Effector memory CD4-positive, alpha-beta T cell (primary cell): Measurements from ENCODE around the gene NPVF.

Source experiments
- DNase-seq, 3 donors: peaks; one replicate each; pipeline ENCODE4 v3.0.0-alpha.2; 2020
- H3K27ac ChIP-seq: 2 replicates; pipeline ENCODE4 v1.7.0; 2013; ENCODE audit warnings: mild to moderate bottlenecking, low read length, moderate library complexity; ENCODE audit not compliant: insufficient read depth, poor library complexity, severe bottlenecking
- H3K27me3 ChIP-seq: replicated peaks from 2 replicates; pipeline ENCODE4 v1.7.0; 2013; ENCODE audit warnings: mild to moderate bottlenecking, low read length; ENCODE audit not compliant: insufficient read depth, control insufficient read depth, poor library complexity, severe bottlenecking
- H3K36me3 ChIP-seq: 2 replicates; pipeline ENCODE4 v1.7.0; 2013; ENCODE audit warnings: mild to moderate bottlenecking, low read length, moderate library complexity; ENCODE audit not compliant: control insufficient read depth, insufficient read depth
- H3K4me1 ChIP-seq: 2 replicates; pipeline ENCODE4 v1.7.0; 2013; ENCODE audit warnings: low read length, mild to moderate bottlenecking; ENCODE audit not compliant: control insufficient read depth, insufficient read depth, poor library complexity, severe bottlenecking
- H3K4me3 ChIP-seq: 2 replicates; pipeline ENCODE4 v1.7.0; 2013; ENCODE audit warnings: low read length, low read depth, mild to moderate bottlenecking; ENCODE audit not compliant: insufficient read depth, poor library complexity, severe bottlenecking
- H3K9me3 ChIP-seq: 2 replicates; pipeline ENCODE4 v1.7.0; 2013; ENCODE audit warnings: mild to moderate bottlenecking, low read length, moderate library complexity; ENCODE audit not compliant: control insufficient read depth

NPVF gene

DNA sequence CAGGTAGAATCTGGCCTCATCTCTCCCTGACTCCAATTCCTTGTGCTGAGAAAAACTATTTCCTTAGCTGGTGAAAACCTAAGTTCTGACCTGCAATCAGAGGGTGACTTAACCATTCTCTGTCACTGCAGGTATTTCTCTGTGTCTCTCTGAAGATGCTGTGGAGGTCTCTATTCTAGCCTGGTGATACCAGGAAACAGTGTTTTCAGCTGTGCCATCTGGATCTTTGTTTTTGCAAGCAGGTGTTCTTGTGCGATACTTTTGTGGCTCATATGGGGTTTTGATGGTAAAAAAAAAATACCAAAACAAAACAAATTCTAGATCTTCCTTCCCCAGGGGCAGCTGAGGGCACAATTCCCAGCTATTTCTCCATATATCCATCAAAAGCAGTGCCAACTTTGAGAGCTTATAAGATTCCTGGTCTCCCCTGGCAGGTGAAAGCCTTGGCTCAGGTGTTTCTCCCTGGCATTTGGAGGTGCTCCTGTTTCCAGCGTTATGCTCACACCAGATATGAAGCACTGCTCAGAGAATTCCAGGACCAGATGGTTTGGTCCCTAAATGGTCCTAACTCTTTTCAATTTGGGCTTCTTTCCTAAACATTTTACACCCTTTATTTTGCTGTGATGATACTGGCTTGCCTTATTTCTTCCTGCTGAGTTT, 9.9 kb upstream of the NPVF start:
- H3K9me3 ChIP-seq, result no peaks in the 10 kb centered on the region
- no peaks in the 10 kb centered on the region for H3K27me3 ChIP-seq
- H3K36me3 ChIP-seq, result no peaks in the 10 kb centered on the region
- H3K4me3 ChIP-seq, result no peak overlapping the region
- no peaks in the 10 kb centered on the region for H3K4me1 ChIP-seq
- no peak for DNase-seq
- H3K27ac ChIP-seq, result no peak overlapping the region

DNA sequence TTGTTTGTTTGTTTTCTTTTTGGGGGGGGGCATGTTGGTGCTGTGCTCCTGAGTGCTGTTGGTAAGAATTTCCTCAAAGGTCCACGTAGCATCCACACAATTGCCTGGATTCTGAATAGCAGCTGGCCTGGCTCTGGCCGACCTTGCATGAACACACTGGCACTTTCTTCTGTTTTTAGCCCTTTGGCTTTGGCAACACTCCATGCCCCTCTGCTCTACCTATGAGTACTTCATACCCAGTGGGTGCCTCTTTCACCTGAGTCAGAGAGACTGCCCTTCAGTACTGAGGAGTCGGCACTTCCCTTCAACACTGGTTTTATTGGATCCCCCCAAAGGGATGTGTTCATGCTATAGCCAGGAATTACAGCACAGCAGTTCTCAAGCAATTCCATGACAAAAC, 7.2 kb upstream of the NPVF start:
- no peaks in the 10 kb centered on the region for H3K4me1 ChIP-seq
- no peaks in the 10 kb centered on the region for H3K36me3 ChIP-seq
- no peak overlapping the region for H3K4me3 ChIP-seq
- H3K27me3 ChIP-seq, result no peaks in the 10 kb centered on the region
- no peaks in the 10 kb centered on the region for H3K9me3 ChIP-seq
- H3K27ac ChIP-seq, result no peak overlapping the region
- no peak for DNase-seq

DNA sequence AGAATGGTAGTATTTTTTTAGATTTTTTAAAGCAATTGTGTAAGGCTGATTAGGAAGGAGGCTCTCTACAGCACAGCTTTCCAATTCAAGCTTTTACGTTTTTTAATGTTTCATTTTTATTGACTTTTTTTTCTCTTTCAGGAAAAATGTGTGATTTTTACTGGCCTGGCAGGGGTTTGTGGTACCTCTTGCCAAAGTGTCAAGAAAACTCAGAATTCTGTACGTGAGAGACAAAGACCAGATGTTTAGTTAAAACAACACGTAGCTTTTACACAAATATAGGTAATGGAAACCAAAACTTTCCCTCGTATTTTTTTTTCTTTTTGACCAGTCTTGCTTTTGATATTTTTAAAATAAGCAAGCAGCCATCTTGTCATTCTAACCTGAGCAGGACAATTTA, 6.0 kb upstream of the NPVF start:
- no peak overlapping the region for H3K4me3 ChIP-seq

GRCh38 chr7:25223206-25223605, 5.1 kb downstream of the NPVF start:
- H3K4me3 ChIP-seq, result no peak overlapping the region
- no peaks in the 10 kb centered on the region for H3K4me1 ChIP-seq
- DNase-seq, result no peak
- no peaks in the 10 kb centered on the region for H3K9me3 ChIP-seq
- no peak overlapping the region for H3K27ac ChIP-seq
- peaks cover 2% of the 10 kb centered on the region for H3K27me3 ChIP-seq
- H3K36me3 ChIP-seq, result no peaks in the 10 kb centered on the region

More for the DNA sequence above, 6.0 kb upstream of the NPVF start:
- Histone ChIP-seq H3K4me1 (no peaks in the 10 kb centered on the region), H3K27ac (no peak overlapping the region), H3K9me3 (no peaks in the 10 kb centered on the region), H3K36me3 (no peaks in the 10 kb centered on the region), H3K27me3 (no peaks in the 10 kb centered on the region)
- no peak for DNase-seq

DNA sequence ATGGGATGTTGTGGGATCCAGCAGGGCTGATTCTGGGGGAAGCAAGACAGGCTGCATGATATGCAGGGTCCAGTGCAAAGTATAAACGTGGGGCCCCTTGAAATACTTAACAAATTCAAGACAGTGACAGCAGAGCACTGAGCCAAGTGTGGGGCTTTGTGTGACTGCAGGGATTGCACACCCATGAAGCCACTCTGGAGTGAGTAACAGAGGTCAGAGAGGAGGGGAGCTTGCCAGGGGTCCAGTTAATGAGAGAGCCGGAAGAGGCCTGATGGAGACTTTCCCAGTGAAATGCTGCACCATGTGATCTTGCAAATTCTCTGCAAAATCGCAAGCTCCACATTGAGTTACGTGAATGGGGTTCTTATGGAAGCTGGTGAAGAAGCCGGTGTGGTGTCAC, 5.6 kb downstream of the NPVF start:
- no peak for DNase-seq
- Histone ChIP-seq H3K4me1 (no peaks in the 10 kb centered on the region), H3K27ac (no peak overlapping the region), H3K27me3 (peaks cover 2% of the 10 kb centered on the region), H3K4me3 (no peak overlapping the region), H3K36me3 (no peaks in the 10 kb centered on the region), H3K9me3 (no peaks in the 10 kb centered on the region)

- H3K9me3 ChIP-seq, result no peaks in the 10 kb centered on the region
- H3K27me3 ChIP-seq, result peaks cover 2% of the 10 kb centered on the region
- no peak for DNase-seq
- H3K27ac ChIP-seq, result no peak overlapping the region
- H3K36me3 ChIP-seq, result no peaks in the 10 kb centered on the region
- H3K4me1 ChIP-seq, result no peaks in the 10 kb centered on the region
- no peak overlapping the region for H3K4me3 ChIP-seq
Observed at GRCh38 chr7:25221009-25221408, 7.3 kb downstream of the NPVF start.

- no peak for DNase-seq
- Histone ChIP-seq H3K4me1 (no peaks in the 10 kb centered on the region), H3K27me3 (peaks cover under 1% of the 10 kb centered on the region), H3K36me3 (no peaks in the 10 kb centered on the region), H3K4me3 (no peak overlapping the region), H3K9me3 (no peaks in the 10 kb centered on the region), H3K27ac (no peak overlapping the region)
Observed at GRCh38 chr7:25218191-25218590, 10.1 kb downstream of the NPVF start.

GRCh38 chr7:25216837-25217236, 11.4 kb downstream of the NPVF start:
- DNase-seq, result no peak
- H3K27ac ChIP-seq, result no peak overlapping the region

DNA sequence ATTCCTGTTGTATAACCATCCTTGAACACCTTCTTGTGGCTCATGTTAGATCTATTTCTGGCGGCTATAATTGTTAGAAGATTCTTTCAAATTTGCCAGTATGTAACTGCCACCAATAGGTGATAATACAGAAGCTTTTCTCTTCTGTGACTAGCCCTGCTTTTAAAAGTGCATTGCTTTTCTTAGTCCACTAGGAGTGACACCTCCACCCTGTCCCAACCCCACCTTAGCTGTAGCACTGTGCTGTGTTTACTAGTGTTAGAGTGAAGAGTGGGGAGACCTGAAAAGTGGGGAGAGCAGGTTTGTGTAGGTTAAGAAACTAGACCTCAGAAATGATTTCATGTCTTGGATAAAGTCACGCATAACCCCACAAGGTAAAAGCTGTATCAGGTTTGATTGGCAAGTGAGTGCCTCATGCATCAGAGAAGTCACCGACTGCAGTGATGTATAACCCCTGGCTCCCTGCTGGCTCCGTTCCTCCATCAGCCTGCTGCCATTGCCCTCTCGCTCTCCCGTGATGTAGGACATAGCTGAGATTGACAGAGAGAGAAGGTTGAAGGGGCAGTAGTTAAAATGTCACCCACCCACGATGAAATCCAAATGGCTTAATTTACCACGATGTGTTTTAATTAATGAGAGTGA, 12.5 kb downstream of the NPVF start:
- H3K4me3 ChIP-seq, result no peak overlapping the region
- no peak for DNase-seq
- H3K4me1 ChIP-seq, result no peaks in the 10 kb centered on the region
- H3K27me3 ChIP-seq, result peaks cover 9% of the 10 kb centered on the region
- no peaks in the 10 kb centered on the region for H3K9me3 ChIP-seq
- no peak overlapping the region for H3K27ac ChIP-seq
- no peaks in the 10 kb centered on the region for H3K36me3 ChIP-seq

More at GRCh38 chr7:25216837-25217236, 11.4 kb downstream of the NPVF start:
- no peaks in the 10 kb centered on the region for H3K9me3 ChIP-seq
- H3K27me3 ChIP-seq, result peaks cover 9% of the 10 kb centered on the region
- no peak overlapping the region for H3K4me3 ChIP-seq
- no peaks in the 10 kb centered on the region for H3K4me1 ChIP-seq
- H3K36me3 ChIP-seq, result no peaks in the 10 kb centered on the region

- Histone ChIP-seq H3K9me3 (no peaks in the 10 kb centered on the region), H3K4me3 (no peak overlapping the region), H3K27me3 (peaks cover 9% of the 10 kb centered on the region), H3K36me3 (no peaks in the 10 kb centered on the region), H3K27ac (no peak overlapping the region), H3K4me1 (no peaks in the 10 kb centered on the region)
- no peak for DNase-seq
Observed at GRCh38 chr7:25208525-25209221, 19.6 kb downstream of the NPVF start.
